Activated T-cell treated with anti-CD3 and anti-CD28 coated beads for 24 hours (primary cell): ENCODE data around the gene GNG8.

Experiments used
- DNase-seq: peaks from one replicate; pipeline ENCODE4 v3.0.0-alpha.2; 2020; ENCODE audit warnings: low read depth

GNG8 gene

DNA sequence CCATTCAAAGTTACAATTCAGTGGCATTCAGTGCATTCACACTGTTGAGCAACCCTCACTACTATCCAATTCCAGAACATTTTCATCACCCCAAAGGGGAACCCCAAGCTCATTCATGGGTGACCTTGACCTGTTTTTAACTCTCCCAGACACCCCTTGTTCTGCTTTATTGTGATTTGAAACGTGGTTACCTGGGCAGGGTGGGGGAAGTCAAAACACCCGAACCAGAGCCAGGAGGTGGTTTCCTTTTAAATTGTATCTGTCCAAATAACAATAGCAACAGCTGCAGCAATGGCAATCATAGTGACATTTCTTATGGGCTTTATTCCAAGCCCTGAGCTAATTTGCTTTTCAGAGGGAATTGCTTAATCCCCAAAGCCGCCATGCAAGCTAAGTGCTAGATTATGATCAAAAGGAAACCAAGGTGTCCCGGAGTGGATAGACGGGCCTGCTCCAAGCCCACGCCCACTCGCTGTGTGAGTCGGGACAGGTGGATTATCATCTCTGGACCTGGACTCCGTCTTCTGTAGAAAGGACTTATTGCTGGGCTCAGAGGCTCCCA is 17.3 kb downstream of the GNG8 start:
- no peak for DNase-seq

GRCh38 chr19:46617601-46618000 is 18.4 kb downstream of the GNG8 start:
- no peak for DNase-seq

- no peak for DNase-seq
These were observed 19.2 kb downstream of the GNG8 start for GRCh38 chr19:46616631-46617322.

DNA sequence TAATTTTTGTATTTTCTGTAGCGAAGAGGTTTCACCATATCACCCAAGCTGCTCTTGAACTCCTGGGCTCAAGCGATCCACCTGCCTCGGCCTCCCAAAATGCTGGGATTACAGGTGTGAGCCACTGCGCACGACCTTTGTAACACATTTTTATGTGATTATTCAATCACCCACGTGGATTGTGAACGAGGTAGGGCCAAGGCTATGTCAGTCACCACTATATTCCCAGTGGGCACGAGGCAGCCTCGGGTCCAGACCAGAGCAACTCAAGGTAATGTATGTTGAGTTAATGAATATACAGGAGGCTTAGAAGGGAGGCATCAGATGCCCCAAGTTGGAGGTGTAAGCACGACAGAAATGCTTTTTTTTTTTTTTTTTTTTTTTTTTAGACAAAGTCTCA is 20.0 kb downstream of the GNG8 start:
- no peak for DNase-seq

DNA sequence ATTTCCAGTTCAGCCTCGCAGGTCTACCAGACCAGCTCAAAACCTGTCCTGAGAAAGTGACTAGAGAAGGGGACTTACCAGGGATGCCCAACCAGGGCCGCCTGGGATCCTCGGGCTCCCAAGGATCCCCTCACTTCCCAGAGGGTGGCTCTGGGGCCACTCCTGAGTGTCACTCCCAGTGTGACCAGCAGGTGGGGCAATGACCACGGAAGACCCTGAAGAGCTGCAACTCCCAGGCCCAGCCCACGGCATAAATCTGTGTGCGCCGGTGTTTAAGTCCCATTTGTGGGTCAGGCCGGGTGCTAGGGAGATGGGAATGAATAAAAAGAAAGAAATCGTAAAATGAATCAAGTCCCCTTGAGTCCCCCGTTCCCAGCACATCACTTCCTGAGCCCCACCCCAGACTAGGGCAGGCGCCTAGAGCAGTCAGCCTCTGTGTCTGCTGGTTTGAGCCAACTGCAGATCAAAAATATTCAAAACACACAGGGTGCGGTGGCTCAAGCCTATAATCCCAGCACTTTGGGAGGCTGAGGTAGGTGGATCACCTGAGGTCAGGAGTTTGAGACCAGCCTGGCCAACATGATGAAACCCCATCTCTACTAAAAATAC is 21.8 kb downstream of the GNG8 start:
- peak; percentile 70 for DNase-seq

DNA sequence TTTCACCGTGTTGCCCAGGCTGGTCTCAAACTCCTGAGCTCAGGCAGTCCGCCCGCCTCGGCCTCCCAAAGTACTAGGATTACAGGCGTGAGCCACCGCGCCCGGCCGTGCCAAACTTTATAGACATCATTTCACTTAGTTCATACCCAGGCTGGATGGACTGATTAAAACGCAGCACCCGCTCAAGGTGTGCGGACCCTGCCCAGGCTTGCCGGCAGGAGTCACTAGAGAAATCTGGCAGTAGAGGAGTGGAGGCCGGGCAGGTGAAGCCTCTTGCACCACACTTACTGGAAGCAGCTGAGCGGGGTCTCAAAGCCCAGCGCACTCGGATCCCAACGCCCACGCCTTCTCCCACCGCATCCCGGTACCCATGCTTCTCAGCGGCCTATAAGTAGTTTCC is 22.5 kb downstream of the GNG8 start:
- no peak for DNase-seq

GRCh38 chr19:46611776-46612175 is 24.2 kb downstream of the GNG8 start:
- DNase-seq, result no peak

- DNase-seq, result no peak
These were observed 24.9 kb downstream of the GNG8 start for GRCh38 chr19:46610851-46611770.

- no peak for DNase-seq
These were observed 25.6 kb downstream of the GNG8 start for GRCh38 chr19:46610413-46610775.

DNA sequence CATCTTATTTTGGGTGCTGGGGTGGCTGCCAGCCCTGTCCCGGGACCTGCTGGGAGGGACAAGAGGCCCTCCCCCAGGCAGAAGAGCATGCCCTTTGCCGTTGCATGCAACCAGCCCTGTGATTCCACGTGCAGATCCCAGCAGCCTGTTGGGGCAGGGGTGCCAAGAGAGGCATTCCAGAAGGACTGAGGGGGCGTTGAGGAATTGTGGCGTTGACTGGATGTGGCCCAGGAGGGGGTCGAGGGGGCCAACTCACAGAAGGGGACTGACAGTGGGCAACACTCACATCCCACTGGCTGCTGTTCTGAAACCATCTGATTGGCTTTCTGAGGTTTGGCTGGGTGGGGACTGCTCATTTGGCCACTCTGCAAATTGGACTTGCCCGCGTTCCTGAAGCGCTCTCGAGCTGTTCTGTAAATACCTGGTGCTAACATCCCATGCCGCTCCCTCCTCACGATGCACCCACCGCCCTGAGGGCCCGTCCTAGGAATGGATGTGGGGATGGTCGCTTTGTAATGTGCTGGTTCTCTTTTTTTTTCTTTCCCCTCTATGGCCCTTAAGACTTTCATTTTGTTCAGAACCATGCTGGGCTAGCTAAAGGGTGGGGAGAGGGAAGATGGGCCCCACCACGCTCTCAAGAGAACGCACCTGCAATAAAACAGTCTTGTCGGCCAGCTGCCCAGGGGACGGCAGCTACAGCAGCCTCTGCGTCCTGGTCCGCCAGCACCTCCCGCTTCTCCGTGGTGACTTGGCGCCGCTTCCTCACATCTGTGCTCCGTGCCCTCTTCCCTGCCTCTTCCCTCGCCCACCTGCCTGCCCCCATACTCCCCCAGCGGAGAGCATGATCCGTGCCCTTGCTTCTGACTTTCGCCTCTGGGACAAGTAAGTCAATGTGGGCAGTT is 26.2 kb downstream of the GNG8 start:
- no peak for DNase-seq

GRCh38 chr19:46608581-46609345 is 27.2 kb downstream of the GNG8 start:
- no peak for DNase-seq

DNA sequence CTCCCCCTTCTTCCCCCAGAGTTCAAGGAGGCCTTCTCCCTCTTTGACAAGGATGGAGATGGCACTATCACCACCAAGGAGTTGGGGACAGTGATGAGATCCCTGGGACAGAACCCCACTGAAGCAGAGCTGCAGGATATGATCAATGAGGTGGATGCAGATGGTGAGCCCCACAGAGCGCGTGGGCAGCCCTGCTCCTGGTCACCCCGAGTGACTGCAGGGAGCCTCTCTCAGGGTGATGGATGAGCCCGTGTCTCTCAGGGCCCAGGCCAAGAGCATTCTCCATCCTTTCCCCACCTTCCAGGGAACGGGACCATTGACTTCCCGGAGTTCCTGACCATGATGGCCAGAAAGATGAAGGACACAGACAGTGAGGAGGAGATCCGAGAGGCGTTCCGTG is 27.8 kb downstream of the GNG8 start:
- DNase-seq, result no peak

- no peak for DNase-seq
These were observed 28.6 kb downstream of the GNG8 start for GRCh38 chr19:46607448-46607841.

- DNase-seq, result no peak
These were observed 29.1 kb downstream of the GNG8 start for GRCh38 chr19:46606681-46607447.

DNA sequence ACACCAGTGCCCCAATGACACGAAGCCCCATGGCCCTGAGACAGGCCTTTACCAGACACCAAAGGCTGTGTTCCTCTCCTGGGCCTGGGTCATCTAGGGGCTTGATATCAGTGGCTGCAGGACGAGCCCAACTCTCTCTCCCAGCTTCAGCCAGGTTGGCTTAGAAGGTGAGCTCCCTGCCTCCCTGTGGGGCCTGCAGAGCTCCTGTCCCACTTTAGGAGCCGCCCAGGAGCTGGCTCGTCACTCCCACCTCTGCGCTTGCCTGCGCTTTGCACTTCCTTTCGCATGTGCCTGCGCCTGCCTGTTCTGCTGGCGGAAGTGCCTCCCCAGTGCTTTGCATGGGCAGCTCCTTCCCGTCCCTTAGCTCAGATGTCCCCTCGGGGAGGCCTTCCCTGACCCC is 30.0 kb downstream of the GNG8 start:
- DNase-seq, result no peak

- no peak for DNase-seq
These were observed 30.6 kb downstream of the GNG8 start for GRCh38 chr19:46605356-46605821.

GRCh38 chr19:46604781-46605355 is 31.1 kb downstream of the GNG8 start:
- no peak for DNase-seq

- DNase-seq, result no peak
These were observed 32.2 kb downstream of the GNG8 start for GRCh38 chr19:46603752-46604231.

- no peak for DNase-seq
These were observed 32.8 kb downstream of the GNG8 start for GRCh38 chr19:46603195-46603637.
